ENCODE data around the gene DUS1L. TPM values are rescaled to one million over a fixed set of nuclear protein-coding genes. Genes with fewer than 3 reads are reported as not detected.

DUS1L gene
- total RNA-seq, 1 donor from 2014 or later = 73.3 TPM

- H3K4me1 Mint-ChIP-seq (ENCODE audit: unreplicated experiment) = no peaks in the 10 kb centered on the region
- H3K36me3 Mint-ChIP-seq (ENCODE audit: unreplicated experiment) = peaks cover 6% of the 10 kb centered on the region
- no peak overlapping the region for H3K4me3 Mint-ChIP-seq (ENCODE audit: unreplicated experiment)
- no peak overlapping the region for H3K27ac Mint-ChIP-seq (ENCODE audit: unreplicated experiment)
- no peaks in the 10 kb centered on the region for H3K27me3 Mint-ChIP-seq (ENCODE audit: unreplicated experiment)
- no peak for TF ChIP-seq CTCF (IDR thresholded peaks at IDR 0.05)
- H3K9me3 Mint-ChIP-seq (ENCODE audit: unreplicated experiment) = no peaks in the 10 kb centered on the region
- DNase-seq (ENCODE audit: extremely low spot score, unreplicated experiment) = no peak
These were observed 12.2 kb upstream of the DUS1L start for GRCh38 chr17:82077617-82078358.

- DNase-seq (ENCODE audit: extremely low spot score, unreplicated experiment) = no peak
- Mint-ChIP-seq H3K4me1 (ENCODE audit: unreplicated experiment) (no peaks in the 10 kb centered on the region), H3K4me3 (ENCODE audit: unreplicated experiment) (no peak overlapping the region), H3K27me3 (ENCODE audit: unreplicated experiment) (no peaks in the 10 kb centered on the region), H3K27ac (ENCODE audit: unreplicated experiment) (no peak overlapping the region), H3K9me3 (ENCODE audit: unreplicated experiment) (no peaks in the 10 kb centered on the region), H3K36me3 (ENCODE audit: unreplicated experiment) (peaks cover 5% of the 10 kb centered on the region)
- no peak for TF ChIP-seq CTCF (IDR thresholded peaks at IDR 0.05)
These were observed 11.4 kb upstream of the DUS1L start for GRCh38 chr17:82076785-82077591.

GRCh38 chr17:82076018-82076784 is 10.6 kb upstream of the DUS1L start:
- no peak for DNase-seq (ENCODE audit: extremely low spot score, unreplicated experiment)
- TF ChIP-seq CTCF (IDR thresholded peaks at IDR 0.05) = no peak
- H3K27me3 Mint-ChIP-seq (ENCODE audit: unreplicated experiment) = no peaks in the 10 kb centered on the region
- no peaks in the 10 kb centered on the region for H3K9me3 Mint-ChIP-seq (ENCODE audit: unreplicated experiment)
- no peak overlapping the region for H3K27ac Mint-ChIP-seq (ENCODE audit: unreplicated experiment)
- no peak overlapping the region for H3K4me3 Mint-ChIP-seq (ENCODE audit: unreplicated experiment)
- H3K36me3 Mint-ChIP-seq (ENCODE audit: unreplicated experiment) = peaks cover 5% of the 10 kb centered on the region
- H3K4me1 Mint-ChIP-seq (ENCODE audit: unreplicated experiment) = no peaks in the 10 kb centered on the region

GRCh38 chr17:82073446-82073845 is 7.8 kb upstream of the DUS1L start:
- H3K27me3 Mint-ChIP-seq (ENCODE audit: unreplicated experiment) = no peaks in the 10 kb centered on the region
- no peak overlapping the region for H3K4me3 Mint-ChIP-seq (ENCODE audit: unreplicated experiment)
- no peak overlapping the region for H3K27ac Mint-ChIP-seq (ENCODE audit: unreplicated experiment)
- no peak for TF ChIP-seq CTCF (IDR thresholded peaks at IDR 0.05)
- no peaks in the 10 kb centered on the region for H3K9me3 Mint-ChIP-seq (ENCODE audit: unreplicated experiment)
- no peaks in the 10 kb centered on the region for H3K4me1 Mint-ChIP-seq (ENCODE audit: unreplicated experiment)
- H3K36me3 Mint-ChIP-seq (ENCODE audit: unreplicated experiment) = peaks cover 2% of the 10 kb centered on the region
- no peak for DNase-seq (ENCODE audit: extremely low spot score, unreplicated experiment)
